Breast epithelium (tissue), 3 donors: ENCODE data around the gene KL.

Experiments
- POLR2A ChIP-seq: fragments of 450-650 bp; IDR thresholded peaks from one replicate; pipeline ENCODE4 v1.6.1; 2016; ENCODE audit warnings: antibody characterized with exemption, mild to moderate bottlenecking, moderate library complexity
- POLR2AphosphoS5 ChIP-seq, 3 donors: sonication (generic); formaldehyde crosslinking; IDR thresholded peaks; one replicate each; pipeline ENCODE4 v1.6.1; 2017; ENCODE audit warnings: antibody characterized with exemption in 3 of 3
- TF ChIP-seq, protein P1 (sequence below), 3 donors: fragments of 450-650 bp; IDR thresholded peaks; one replicate each; pipeline ENCODE4 v1.5.1; 2016 to 2017; ENCODE audit warnings: antibody characterized with exemption in 3 of 3, mild to moderate bottlenecking in 3 of 3, moderate library complexity in 3 of 3

DNA sequence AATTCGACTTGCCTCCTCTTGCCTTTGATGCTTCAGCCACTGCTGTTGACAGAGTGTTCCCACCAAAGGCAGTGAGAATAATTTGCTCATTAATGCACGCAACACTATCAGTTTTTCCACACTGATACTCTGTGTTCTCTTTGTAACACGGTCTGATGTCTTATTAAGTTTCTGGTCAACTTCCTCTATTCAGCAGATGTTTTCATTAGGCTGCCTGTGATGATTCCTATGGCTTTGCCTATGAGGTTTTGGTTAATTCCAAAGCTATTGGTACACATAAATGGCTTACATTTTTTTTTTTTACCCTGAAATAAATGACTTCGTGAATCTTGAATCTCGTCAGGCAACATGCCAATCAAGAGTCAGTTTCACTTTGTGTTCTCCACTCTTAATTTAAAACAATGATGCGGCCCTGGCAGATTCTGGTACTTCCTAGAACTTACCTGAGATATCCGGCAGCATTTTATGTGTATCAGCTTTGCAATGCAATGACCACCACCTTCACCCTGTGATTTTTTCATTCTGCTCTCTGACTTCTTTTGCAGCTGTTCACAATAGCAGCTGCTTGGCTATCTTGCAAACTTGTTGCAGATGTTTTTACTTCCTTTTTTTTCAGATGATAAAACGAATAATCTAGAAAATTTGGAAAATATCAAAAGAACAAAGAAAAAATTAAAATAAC lies 27.5 kb upstream of the KL start:
- TF ChIP-seq, protein P1, sequence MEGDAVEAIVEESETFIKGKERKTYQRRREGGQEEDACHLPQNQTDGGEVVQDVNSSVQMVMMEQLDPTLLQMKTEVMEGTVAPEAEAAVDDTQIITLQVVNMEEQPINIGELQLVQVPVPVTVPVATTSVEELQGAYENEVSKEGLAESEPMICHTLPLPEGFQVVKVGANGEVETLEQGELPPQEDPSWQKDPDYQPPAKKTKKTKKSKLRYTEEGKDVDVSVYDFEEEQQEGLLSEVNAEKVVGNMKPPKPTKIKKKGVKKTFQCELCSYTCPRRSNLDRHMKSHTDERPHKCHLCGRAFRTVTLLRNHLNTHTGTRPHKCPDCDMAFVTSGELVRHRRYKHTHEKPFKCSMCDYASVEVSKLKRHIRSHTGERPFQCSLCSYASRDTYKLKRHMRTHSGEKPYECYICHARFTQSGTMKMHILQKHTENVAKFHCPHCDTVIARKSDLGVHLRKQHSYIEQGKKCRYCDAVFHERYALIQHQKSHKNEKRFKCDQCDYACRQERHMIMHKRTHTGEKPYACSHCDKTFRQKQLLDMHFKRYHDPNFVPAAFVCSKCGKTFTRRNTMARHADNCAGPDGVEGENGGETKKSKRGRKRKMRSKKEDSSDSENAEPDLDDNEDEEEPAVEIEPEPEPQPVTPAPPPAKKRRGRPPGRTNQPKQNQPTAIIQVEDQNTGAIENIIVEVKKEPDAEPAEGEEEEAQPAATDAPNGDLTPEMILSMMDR (IDR thresholded peaks at IDR 0.05) = no peak
- TF ChIP-seq POLR2AphosphoS5 (IDR thresholded peaks at IDR 0.05) (no peak), POLR2A (no peak)
